GM18508 (cell line): Measurements from ENCODE around the gene PPP4C.

Experiments
- ATAC-seq: cut with Tn5 transposase; IDR thresholded peaks from one replicate; pipeline ENCODE4 v1.9.1; 2021; ENCODE audit warnings: moderate number of reproducible peaks; ENCODE audit not compliant: insufficient read depth, unreplicated experiment

PPP4C gene

GRCh38 chr16:30054451-30054850, 21.3 kb upstream of the PPP4C start:
- no peak for ATAC-seq

GRCh38 chr16:30054959-30055553, 20.7 kb upstream of the PPP4C start:
- no peak for ATAC-seq

- no peak for ATAC-seq
Measured at GRCh38 chr16:30060346-30060745, 15.4 kb upstream of the PPP4C start.

- ATAC-seq, result no peak
Measured at GRCh38 chr16:30060836-30061554, 14.8 kb upstream of the PPP4C start.

GRCh38 chr16:30063278-30063892, 12.4 kb upstream of the PPP4C start:
- ATAC-seq, result no peak

- no peak for ATAC-seq
Measured at GRCh38 chr16:30063893-30064728, 11.7 kb upstream of the PPP4C start.

GRCh38 chr16:30064729-30065101, 11.1 kb upstream of the PPP4C start:
- no peak for ATAC-seq

- peak; percentile 43 for ATAC-seq
Measured at GRCh38 chr16:30065102-30065942, 10.5 kb upstream of the PPP4C start, which contains the start of gene ALDOA. Gene ALDOA, plus strand, starts transcription at chr16:30065760. Its CDS starts 1,138 bp downstream, at chr16:30066898.

- no peak for ATAC-seq
Measured at GRCh38 chr16:30065943-30066760, 9.6 kb upstream of the PPP4C start.

GRCh38 chr16:30066761-30067583, 8.8 kb upstream of the PPP4C start:
- ATAC-seq, result no peak

- ATAC-seq, result no peak
Measured at GRCh38 chr16:30067584-30067916, 8.2 kb upstream of the PPP4C start.

GRCh38 chr16:30068333-30068732, 7.5 kb upstream of the PPP4C start:
- no peak for ATAC-seq

GRCh38 chr16:30068750-30069610, 6.8 kb upstream of the PPP4C start:
- ATAC-seq, result no peak

- no peak for ATAC-seq
Measured at GRCh38 chr16:30069611-30070462, 6.0 kb upstream of the PPP4C start.

- ATAC-seq, result no peak
Measured at GRCh38 chr16:30070490-30070889, 5.3 kb upstream of the PPP4C start.

GRCh38 chr16:30076276-30076791, 540 bp downstream of the PPP4C start:
- no peak for ATAC-seq
